ENCODE measurements around the gene MMP11.
A peak's percentile ranks its signal among the peaks of the same experiment; 100 is the strongest.

MMP11 gene

DNA sequence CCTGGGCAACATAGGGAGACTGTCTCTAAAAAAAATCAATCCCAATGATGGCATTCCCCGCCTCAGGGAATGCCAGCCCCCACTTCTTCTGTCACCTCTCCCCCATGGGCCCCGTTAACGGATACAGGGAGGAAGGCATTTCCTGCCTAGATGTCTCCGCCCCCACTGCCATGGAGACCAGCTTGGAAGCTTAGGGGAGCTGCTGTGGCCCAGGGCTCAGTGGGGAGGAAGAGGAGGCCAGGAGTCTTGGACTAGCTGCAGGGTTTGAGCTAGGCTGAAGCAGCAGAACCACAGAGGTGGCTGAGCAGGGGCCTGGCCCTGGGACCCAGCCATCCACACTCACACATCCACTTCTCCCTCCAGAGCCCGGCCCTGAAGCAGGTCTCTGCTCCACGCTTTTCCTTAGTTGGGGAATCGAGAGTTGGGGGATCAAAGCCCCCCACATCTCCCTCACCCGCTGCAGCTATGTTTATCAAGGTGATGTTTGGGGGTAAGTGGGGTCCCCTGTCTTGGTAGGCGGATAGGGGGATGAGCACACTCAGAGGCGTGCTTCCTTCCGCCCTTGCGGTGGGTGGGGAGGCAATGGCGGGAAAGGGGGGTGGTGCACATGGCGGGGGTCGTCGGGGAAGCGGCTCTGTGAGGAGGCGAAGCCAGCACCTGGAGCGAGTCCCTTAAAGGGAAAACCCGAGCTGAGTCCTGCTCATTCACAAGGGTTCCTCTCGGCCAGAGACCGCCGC, 9.6 kb upstream of the MMP11 start, which contains the start of gene C22orf15:
TSS of gene C22orf15 (plus strand) at position 149 of the 737 bp plus-strand sequence. CDS start at position 466, 317 bp downstream.
- no peak for DNase-seq

- DNase-seq = no peak
These were observed 9.1 kb upstream of the MMP11 start for GRCh38 chr22:23763579-23763945.

- no peak for DNase-seq
These were observed 8.7 kb upstream of the MMP11 start for GRCh38 chr22:23763954-23764353.

DNA sequence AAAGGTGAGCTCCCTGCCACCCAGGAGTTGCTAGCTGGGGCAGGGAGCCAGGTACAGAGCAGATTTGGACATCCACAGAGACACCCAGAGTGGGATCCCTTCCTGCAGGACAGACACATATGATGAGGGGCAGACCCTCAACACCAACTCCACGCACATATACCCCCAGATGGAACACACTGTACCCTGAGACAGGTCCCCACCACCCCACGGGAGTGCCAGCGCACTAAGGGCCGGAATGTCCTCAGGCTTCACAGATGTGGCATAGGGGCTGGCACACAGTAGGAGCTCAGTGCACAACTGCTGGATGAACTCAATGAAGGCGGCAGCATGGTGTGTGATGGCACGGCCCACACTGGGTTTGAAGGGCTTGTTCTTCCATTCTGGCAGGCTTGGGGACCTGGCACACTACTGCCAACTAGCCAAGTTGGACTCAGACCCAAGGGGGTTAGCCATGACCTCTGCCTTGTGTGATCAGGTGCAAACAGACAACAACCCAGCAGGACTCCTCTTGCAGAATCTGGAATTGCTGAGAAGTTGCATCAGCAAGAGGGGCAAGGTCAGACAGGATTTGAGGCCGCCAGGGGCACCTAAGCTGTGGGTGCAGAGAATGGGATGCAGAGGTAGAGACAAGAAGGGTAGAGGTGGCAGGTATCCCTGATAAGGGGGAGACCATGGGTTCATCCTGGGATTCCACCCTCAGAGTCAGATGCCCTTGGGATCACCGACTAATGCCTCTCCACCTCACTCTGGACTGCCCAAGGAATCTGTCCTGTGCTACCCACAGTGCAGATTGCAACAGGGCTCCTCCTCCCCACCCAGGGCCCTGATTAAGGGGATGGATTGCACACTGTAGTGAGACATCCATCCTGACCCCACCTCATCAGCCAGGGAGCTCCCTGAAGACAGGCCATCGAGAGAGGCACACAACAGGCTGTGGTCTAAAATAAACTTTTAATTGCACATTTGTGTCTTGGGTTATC, 7.5 kb upstream of the MMP11 start:
- DNase-seq = no peak

GRCh38 chr22:23767303-23767672, 5.4 kb upstream of the MMP11 start:
- DNase-seq = no peak

DNA sequence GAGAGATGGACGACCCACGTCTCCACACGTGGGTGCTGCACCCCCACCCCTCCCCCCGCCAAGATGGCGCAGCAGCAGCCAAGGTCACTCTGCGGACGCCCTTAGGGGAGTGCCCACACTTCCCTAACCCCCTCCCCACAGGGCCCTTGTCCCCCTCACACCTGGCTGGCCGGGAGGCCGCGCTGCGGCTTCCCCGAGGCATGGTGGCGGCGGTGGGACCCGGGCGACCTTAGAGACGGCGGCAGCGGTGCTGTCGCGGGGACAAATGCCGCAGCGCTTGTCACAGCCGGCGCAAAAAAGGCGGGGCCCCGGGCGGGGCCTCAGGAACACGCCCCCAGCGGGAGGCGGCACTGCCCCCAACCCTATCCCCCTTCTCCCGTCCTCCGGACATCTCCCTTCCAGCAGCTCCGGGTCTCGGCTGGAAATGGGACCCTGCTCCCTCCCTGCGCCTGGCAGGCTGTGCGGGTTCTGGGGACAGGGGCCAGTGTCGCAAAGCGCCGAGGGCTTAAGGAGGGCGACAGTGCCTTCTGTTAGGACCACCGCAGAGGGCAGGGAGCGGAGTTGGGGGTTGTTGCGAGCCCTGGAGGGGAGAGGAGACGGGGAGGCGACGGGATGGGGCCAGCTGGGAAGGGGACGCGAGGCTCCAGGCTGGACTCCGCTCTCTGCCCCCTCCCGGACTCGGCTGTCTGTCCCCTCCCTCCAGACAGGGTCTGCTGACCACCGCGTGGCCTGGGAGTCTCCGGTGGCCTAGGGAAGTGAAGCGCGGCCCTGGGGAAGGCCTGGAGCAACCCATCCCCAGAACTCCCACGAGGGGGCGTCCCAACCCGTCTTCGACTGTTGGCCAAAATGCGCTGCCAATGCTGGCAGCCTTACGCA, 4.7 kb upstream of the MMP11 start, which contains the start of gene CHCHD10:
TSS of gene CHCHD10 (minus strand) at position 300 of the 876 bp plus-strand sequence. CDS start at position 202, 98 bp downstream.
- peak; percentile 30 for DNase-seq

DNA sequence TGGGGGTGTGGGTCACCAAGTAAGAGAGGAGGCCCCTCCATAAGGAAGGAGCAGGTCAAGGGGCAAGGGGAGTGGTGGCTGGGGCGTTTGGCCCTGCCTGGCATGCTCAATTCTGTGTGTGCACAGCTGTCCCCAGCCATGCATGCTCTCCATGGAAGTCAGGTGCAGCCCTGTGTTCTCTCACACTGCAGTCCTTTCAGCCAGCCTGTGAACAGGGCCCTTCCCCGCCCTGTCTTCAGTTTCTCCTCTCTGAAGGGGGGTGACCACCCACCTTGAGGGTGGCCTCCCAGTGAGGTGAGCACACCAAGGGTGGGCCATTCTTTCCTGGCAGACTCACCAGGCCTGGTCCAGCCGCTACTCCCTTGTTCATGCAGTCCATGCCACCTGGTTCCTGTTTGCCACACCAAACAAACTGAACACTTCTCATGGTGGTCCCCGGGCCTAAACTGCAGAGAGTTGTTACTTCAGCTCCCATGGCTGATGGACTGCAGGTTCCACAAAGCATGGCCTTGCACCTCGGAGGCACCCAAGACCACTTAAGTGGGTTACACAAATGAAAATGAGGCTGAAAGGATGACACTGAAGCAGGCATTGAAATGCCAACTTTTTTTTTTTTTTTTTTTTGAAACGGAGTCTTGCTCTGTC, 3.2 kb upstream of the MMP11 start:
- no peak for DNase-seq

DNA sequence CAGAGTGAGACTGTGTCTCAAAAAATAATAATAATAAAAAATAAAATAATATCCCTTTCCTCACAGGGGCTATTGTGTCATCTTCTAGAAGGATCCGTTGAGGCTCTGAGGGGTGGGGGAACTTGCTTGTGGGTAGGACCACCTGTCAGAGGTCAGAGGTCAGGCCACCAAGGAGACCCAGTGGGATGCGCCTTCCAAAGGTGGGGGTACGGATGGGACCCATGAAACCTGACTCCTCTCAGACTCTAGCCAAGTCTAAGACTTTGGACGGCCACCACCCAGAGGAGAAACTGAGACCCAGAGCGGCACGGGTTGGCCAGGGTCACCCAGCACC, 367 bp upstream of the MMP11 start:
- no peak for DNase-seq

DNA sequence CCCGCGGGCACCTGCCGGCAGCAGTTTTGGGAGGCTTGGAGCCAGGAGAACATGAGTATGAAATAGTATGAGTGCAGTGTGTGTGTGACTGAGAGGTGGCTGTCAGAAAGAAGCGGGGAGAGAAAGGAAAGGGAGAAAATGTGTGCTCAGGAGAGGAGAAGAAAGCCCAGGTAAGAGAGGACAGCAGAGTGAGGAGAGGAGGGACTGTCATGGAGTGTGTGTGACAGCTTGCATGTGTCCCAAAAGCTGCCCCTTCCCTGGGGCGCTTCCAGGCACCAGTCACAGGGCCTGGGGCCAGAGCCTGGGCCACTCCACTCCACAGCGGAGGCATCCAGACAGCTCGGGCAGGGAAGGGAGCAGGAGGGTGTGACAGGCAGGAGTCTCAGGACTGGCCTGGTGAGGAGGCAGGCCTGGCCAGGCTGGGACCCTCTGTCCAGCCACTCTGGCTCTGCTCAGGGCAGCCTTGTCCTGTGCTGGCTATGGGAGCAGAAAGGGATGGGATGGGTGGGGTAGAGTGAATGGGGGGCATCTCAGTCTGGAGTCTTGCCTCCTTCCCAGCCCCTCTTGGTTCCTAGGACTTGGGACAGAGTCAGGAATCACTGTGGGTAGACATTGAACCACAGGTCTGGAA, 949 bp downstream of the MMP11 start:
- no peak for DNase-seq

- DNase-seq = no peak
These were observed 1.7 kb downstream of the MMP11 start for GRCh38 chr22:23774114-23774921.

DNA sequence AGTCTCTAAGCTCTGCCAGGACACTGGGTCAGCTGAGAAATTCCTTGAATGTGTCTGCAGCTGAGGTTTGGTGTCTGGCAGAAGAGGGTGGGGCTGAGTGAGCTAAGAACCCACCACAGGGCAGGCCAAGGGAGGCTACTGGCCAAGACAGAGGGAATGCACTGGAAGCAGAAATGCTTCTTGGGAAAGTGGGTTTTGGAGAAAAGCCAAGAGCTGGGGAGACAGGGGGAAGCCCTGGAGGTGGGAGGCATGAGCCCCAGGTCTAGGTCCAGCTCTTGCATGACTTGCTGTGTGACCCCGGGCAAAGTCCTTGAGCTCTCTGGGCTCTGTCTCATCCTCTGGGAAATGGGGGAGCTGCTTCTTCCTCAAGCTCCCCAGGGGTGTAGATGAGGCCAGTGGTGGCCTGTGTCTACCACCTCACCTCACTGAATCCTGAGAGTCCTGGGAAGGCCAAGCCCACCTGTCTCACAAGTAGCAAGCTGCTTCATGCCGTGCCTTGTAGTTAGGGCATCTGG, 2.3 kb downstream of the MMP11 start:
- no peak for DNase-seq

GRCh38 chr22:23775779-23776375, 3.2 kb downstream of the MMP11 start:
- no peak for DNase-seq

DNA sequence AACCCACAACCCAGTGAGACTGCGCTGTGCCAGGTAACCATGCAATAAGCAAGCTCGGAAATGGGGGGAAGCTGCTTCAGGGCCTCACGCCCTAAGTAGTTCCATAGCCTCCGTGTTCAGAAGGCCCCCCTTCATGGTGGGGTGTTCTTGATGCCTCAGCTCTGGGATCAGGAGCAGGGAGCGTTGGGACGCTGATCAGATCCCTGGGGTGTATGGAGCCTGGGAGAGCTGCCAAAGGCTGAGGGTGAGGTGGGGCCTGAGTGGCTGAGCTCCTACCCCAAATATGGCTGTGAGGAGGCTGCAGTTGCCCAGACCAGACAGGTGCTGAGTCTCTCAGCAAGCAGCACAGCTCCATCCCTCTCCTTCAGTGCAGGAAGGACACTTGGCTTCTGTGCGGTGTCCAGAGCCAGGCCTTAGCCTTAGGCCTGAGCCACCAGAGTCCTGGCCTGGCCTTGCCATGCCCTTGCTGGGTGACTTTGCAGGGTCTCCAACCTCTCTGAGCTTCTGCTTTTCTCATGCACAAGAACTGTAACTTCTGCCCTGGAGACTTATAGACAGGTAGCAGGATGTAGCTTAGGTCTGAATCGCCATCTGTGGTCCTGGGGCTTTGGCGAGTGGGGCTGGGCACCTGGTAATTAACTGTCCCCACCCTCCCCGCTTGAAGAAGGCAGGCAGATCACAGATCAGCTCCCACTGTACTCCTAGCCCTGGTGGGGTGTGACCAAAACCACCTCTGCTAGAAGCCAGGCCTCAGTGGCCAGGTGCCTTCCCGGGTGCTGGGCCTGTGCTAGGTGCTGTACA, 5.3 kb downstream of the MMP11 start:
- no peak for DNase-seq

- no peak for DNase-seq
These were observed 5.9 kb downstream of the MMP11 start for GRCh38 chr22:23778577-23778900.

DNA sequence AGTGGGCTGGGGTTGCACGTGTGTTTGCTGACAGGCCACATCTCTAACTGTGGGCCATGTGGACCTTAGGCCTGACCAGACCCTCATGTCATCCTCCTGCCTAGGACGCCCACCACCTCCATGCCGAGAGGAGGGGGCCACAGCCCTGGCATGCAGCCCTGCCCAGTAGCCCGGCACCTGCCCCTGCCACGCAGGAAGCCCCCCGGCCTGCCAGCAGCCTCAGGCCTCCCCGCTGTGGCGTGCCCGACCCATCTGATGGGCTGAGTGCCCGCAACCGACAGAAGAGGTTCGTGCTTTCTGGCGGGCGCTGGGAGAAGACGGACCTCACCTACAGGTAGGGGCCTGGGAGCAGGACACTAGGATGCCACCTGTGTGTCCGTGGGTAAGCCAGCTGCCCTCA, 6.4 kb downstream of the MMP11 start:
- DNase-seq = no peak

GRCh38 chr22:23779731-23780130, 7.1 kb downstream of the MMP11 start:
- DNase-seq = no peak

GRCh38 chr22:23780146-23780748, 7.6 kb downstream of the MMP11 start:
- DNase-seq = no peak

DNA sequence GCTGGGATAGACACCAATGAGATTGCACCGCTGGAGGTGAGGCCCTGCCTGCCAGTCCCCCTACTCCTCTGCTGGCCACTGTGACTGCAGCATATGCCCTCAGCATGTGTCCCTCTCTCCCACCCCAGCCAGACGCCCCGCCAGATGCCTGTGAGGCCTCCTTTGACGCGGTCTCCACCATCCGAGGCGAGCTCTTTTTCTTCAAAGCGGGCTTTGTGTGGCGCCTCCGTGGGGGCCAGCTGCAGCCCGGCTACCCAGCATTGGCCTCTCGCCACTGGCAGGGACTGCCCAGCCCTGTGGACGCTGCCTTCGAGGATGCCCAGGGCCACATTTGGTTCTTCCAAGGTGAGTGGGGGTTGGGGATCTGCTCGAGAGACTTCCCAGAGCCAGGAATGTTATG, 8.4 kb downstream of the MMP11 start:
- no peak for DNase-seq

- no peak for DNase-seq
These were observed 9.0 kb downstream of the MMP11 start for GRCh38 chr22:23781511-23782183.
